DOHH2 (cell line): ENCODE results near the gene DLG1.

Experiments
- EZH2phosphoT487 ChIP-seq: fragments of 200-600 bp; sonication (generic); IDR thresholded peaks from 2 replicates; pipeline ENCODE4 v1.6.1; 2017; ENCODE audit warnings: borderline replicate concordance, mild to moderate bottlenecking, antibody characterized with exemption, low read length, moderate library complexity, mixed read lengths
- TF ChIP-seq, protein P1 (sequence below): fragments of 200-600 bp; sonication (generic); IDR thresholded peaks from one replicate; pipeline ENCODE4 v1.5.1; 2014; ENCODE audit warnings: antibody characterized with exemption, mild to moderate bottlenecking, low read depth, low read length; ENCODE audit not compliant: poor library complexity, severe bottlenecking

DNA sequence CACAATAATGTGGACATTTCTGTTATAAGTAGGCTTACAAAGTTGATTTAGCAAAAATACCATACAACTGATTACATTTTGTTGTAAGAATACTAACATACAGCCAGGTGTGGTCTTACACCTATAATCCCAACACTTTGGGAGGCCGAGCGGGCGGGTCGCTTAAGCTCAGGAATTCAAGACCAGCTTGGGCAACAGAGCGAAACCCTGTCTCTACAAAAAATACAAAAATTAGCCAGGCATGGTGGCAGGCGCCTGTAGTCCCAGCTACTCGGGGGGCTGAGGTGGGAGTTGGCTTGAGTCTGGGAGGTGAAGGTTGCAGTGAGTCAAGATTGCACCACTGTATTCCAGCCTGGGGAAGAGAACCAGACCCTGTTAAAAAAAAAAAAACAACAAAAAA lies 67.1 kb downstream of the DLG1 start:
- TF ChIP-seq, protein P1, sequence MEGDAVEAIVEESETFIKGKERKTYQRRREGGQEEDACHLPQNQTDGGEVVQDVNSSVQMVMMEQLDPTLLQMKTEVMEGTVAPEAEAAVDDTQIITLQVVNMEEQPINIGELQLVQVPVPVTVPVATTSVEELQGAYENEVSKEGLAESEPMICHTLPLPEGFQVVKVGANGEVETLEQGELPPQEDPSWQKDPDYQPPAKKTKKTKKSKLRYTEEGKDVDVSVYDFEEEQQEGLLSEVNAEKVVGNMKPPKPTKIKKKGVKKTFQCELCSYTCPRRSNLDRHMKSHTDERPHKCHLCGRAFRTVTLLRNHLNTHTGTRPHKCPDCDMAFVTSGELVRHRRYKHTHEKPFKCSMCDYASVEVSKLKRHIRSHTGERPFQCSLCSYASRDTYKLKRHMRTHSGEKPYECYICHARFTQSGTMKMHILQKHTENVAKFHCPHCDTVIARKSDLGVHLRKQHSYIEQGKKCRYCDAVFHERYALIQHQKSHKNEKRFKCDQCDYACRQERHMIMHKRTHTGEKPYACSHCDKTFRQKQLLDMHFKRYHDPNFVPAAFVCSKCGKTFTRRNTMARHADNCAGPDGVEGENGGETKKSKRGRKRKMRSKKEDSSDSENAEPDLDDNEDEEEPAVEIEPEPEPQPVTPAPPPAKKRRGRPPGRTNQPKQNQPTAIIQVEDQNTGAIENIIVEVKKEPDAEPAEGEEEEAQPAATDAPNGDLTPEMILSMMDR: no peak
- no peak for TF ChIP-seq EZH2phosphoT487
